PC-9 (cell line): ENCODE data around the gene BMP4. TPM values are rescaled to one million over a fixed set of nuclear protein-coding genes. Genes with fewer than 3 reads are reported as not detected.

Experiments used
- BruUV-seq: library from RNA; stranded (reverse); fragments of 400-500 nt; replicated peaks from 2 replicates; lab custom pipeline; 2021; lab: Mats Ljungman, UMichigan
- CTCF ChIA-PET: fragments of 300-600 bp; sonication (Branson Sonifier 250); formaldehyde crosslinking; loops from one replicate; lab custom pipeline; 2022; ENCODE audit warnings: antibody characterized with exemption; lab: Charles Lee
- POLR2A ChIA-PET: fragments of 300-600 bp; sonication (Branson Sonifier 250); formaldehyde crosslinking; loops from one replicate; lab custom pipeline; 2022; ENCODE audit warnings: antibody characterized with exemption; ENCODE audit not compliant: unreplicated experiment; lab: Charles Lee
- DNase-seq, 2 experiments: peaks; one replicate each; pipeline versions ENCODE4 v3.0.0 to v3.0.0-alpha.2; 2015 to 2022; ENCODE audit warnings: mixed read lengths in 1 of 2
- H2AFZ ChIP-seq: fragments of 200-600 bp; sonication (generic); 2 replicates; pipeline ENCODE4 v1.8.1; 2017; ENCODE audit warnings: antibody characterized with exemption
- H3F3A ChIP-seq: fragments of 200-600 bp; sonication (generic); 2 replicates; pipeline ENCODE4 v1.8.1; 2017; ENCODE audit warnings: antibody characterized with exemption, mild to moderate bottlenecking, low read depth; ENCODE audit not compliant: insufficient read depth
- H3K27ac ChIP-seq: fragments of 200-600 bp; sonication (generic); 2 replicates; pipeline ENCODE4 v1.6.1; 2016; ENCODE audit warnings: mixed run types
- H3K27me3 ChIP-seq: fragments of 200-600 bp; sonication (generic); 2 replicates; pipeline ENCODE4 v1.6.1; 2016; ENCODE audit warnings: low read depth, mixed run types; ENCODE audit not compliant: insufficient read depth
- H3K36me3 ChIP-seq: fragments of 200-600 bp; sonication (generic); 2 replicates; pipeline ENCODE4 v1.6.1; 2016; ENCODE audit warnings: low read depth, mixed run types
- H3K4me1 ChIP-seq: fragments of 200-600 bp; sonication (generic); replicated peaks from 2 replicates; pipeline ENCODE4 v1.6.1; 2016; ENCODE audit warnings: mixed run types; ENCODE audit not compliant: insufficient read depth
- H3K4me2 ChIP-seq: fragments of 200-600 bp; sonication (generic); 2 replicates; pipeline ENCODE4 v1.6.1; 2017; ENCODE audit warnings: mixed run types
- H3K4me3 ChIP-seq: fragments of 200-600 bp; sonication (generic); 2 replicates; pipeline ENCODE4 v1.6.1; 2016; ENCODE audit warnings: mixed run types
- H3K79me2 ChIP-seq: fragments of 200-600 bp; sonication (generic); 2 replicates; pipeline ENCODE4 v1.6.1; 2017; ENCODE audit warnings: low read depth, mixed run types
- H3K9me2 ChIP-seq: fragments of 200-600 bp; sonication (generic); 2 replicates; pipeline ENCODE4 v1.8.1; 2017; ENCODE audit warnings: mild to moderate bottlenecking; ENCODE audit not compliant: insufficient read depth
- H3K9me3 ChIP-seq: fragments of 200-600 bp; sonication (generic); 2 replicates; pipeline ENCODE4 v1.8.1; 2016; ENCODE audit warnings: low read depth; ENCODE audit not compliant: insufficient read depth
- H4K20me1 ChIP-seq: fragments of 200-600 bp; sonication (generic); 2 replicates; pipeline ENCODE4 v1.8.1; 2017; ENCODE audit not compliant: insufficient read depth
- EZH2 ChIP-seq: fragments of 200-600 bp; sonication (generic); IDR thresholded peaks from 2 replicates; pipeline ENCODE4 v1.8.0; 2017; ENCODE audit warnings: antibody characterized with exemption, low read depth
- intact Hi-C: fragments of 100-400 bp; cut with micrococcal nuclease; formaldehyde crosslinking; loops from one replicate; pipeline ENCODE4 v1.10.0; 2022; ENCODE audit not compliant: unreplicated experiment
- total RNA-seq: library from RNA; stranded (reverse); gene quantifications from 2 replicates; pipeline ENCODE4 v1.2.3, GENCODE V29; 2021
- TF ChIP-seq, protein P1 (sequence below): fragments of 200-600 bp; sonication (generic); conservative IDR thresholded peaks from 2 replicates; pipeline ENCODE4 v1.6.1; 2017; ENCODE audit warnings: mixed run types, antibody characterized with exemption, mild to moderate bottlenecking, moderate library complexity

Gene BMP4
- total RNA-seq, 1 experiment from 2014 or later = 63.5 TPM

DNA sequence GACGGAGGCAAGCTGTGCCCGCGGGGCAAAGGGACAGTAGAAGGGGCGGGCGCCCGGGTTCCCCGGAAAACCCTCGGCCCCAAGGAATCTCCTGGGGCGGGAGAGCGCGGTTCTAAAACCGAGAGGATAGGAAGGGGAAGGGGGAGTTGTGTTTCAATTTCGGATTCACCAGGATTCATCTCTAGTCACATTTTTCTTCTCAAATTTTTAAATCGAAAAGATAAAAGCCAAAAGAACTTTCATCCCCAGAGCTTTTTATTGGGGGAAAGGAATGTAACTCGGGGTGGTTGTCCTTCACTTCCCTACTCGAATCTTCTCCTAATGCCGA is 1.4 kb downstream of the BMP4 start:
- peak overlapping the region; percentile 93 for H2AFZ ChIP-seq
- H3K4me3 ChIP-seq = peak overlapping the region; percentile 80
- ChIA-PET CTCF (interaction anchor here (0.8 to 1.0 kb wide), 2 partner anchors 109 to 418 kb away, joined by 3 read pairs; no protein-coding TSS in a partner anchor), POLR2A (interaction anchor here (0.6 to 3.1 kb wide), 3 partner anchors 122 to 217 kb away, joined by 3 to 60 read pairs (median 6); no protein-coding TSS in a partner anchor)
- intact Hi-C loops = no loop called here
- DNase-seq = no peak
- H3K4me2 ChIP-seq = peak overlapping the region; percentile 96
- H3K79me2 ChIP-seq = peaks cover 34% of the 10 kb centered on the region
- peaks cover 12% of the 10 kb centered on the region; the same call in 1 of the 2 replicates for H3F3A ChIP-seq
- no peak for TF ChIP-seq EZH2
- TF ChIP-seq, protein P1, sequence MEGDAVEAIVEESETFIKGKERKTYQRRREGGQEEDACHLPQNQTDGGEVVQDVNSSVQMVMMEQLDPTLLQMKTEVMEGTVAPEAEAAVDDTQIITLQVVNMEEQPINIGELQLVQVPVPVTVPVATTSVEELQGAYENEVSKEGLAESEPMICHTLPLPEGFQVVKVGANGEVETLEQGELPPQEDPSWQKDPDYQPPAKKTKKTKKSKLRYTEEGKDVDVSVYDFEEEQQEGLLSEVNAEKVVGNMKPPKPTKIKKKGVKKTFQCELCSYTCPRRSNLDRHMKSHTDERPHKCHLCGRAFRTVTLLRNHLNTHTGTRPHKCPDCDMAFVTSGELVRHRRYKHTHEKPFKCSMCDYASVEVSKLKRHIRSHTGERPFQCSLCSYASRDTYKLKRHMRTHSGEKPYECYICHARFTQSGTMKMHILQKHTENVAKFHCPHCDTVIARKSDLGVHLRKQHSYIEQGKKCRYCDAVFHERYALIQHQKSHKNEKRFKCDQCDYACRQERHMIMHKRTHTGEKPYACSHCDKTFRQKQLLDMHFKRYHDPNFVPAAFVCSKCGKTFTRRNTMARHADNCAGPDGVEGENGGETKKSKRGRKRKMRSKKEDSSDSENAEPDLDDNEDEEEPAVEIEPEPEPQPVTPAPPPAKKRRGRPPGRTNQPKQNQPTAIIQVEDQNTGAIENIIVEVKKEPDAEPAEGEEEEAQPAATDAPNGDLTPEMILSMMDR = no peak
- H3K27ac ChIP-seq = no peak overlapping the region
- H3K36me3 ChIP-seq = peaks cover 11% of the 10 kb centered on the region; the same call in 1 of the 2 replicates
- H3K27me3 ChIP-seq = no peaks in the 10 kb centered on the region
- H3K9me3 ChIP-seq = no peaks in the 10 kb centered on the region
- BruUV-seq = TSS peak; percentile 34
- peaks cover 14% of the 10 kb centered on the region for H3K4me1 ChIP-seq
- H4K20me1 ChIP-seq = no peaks in the 10 kb centered on the region
- no peaks in the 10 kb centered on the region for H3K9me2 ChIP-seq

DNA sequence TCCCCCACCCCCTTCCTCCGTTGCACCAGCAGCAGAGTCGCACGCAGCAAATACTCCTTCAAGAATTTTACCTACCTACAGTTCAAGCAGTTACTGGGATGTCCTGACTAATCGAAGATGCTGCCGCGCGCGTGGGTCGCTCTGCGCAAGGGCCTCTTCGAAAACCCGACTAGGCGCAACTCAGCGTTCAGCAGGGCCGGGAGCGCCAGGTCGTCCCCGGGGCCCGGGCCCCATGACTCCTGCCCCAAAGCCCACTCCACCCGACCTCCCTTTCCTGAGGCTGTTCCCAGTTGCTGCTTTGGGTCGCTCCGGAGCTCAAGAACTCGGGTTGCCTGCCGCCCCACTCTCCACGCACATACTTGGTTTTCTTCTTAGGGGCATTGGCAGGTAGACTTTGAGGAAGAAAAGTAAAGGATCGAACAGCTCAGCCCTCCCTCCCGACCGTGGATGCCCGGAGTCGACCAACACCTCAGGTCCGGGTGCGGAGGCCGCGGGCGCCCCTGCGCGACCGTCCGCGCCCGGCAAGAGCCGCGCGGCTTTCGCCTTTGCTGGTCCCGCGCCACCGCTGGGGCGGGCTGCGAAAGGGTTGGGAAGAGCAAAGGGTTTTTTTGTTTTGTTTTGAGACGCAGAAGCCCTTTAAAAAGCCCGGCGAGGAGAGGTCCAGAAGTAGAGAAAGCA is 1.9 kb downstream of the BMP4 start:
- H3K36me3 ChIP-seq = peaks cover 15% of the 10 kb centered on the region; the same call in 1 of the 2 replicates
- TF ChIP-seq, protein P1 = no peak
- no peak for TF ChIP-seq EZH2
- ChIA-PET CTCF (interaction anchor here (0.8 to 1.1 kb wide), 3 partner anchors 109 to 417 kb away, joined by 3 read pairs; no protein-coding TSS in a partner anchor), POLR2A (interaction anchor here (0.6 to 3.1 kb wide), 4 partner anchors 122 to 298 kb away, joined by 3 to 60 read pairs (median 6); no protein-coding TSS in a partner anchor)
- H4K20me1 ChIP-seq = no peaks in the 10 kb centered on the region
- peaks cover 12% of the 10 kb centered on the region; the same call in 1 of the 2 replicates for H3F3A ChIP-seq
- H3K27me3 ChIP-seq = no peaks in the 10 kb centered on the region
- peak in 1 of 2 experiments; percentile 26 for DNase-seq
- 0 out of 2 replicates have a peak overlapping the region, but pooled peaks have one; percentile 17 for H3K27ac ChIP-seq
- no peaks in the 10 kb centered on the region for H3K9me2 ChIP-seq
- H3K9me3 ChIP-seq = no peaks in the 10 kb centered on the region
- peaks cover 34% of the 10 kb centered on the region for H3K79me2 ChIP-seq
- peak overlapping the region; percentile 96 for H3K4me2 ChIP-seq
- BruUV-seq = no TSS peak
- H2AFZ ChIP-seq = peak overlapping the region; percentile 93
- H3K4me3 ChIP-seq = peak overlapping the region; percentile 80
- intact Hi-C loops = no loop called here
- peaks cover 14% of the 10 kb centered on the region for H3K4me1 ChIP-seq

DNA sequence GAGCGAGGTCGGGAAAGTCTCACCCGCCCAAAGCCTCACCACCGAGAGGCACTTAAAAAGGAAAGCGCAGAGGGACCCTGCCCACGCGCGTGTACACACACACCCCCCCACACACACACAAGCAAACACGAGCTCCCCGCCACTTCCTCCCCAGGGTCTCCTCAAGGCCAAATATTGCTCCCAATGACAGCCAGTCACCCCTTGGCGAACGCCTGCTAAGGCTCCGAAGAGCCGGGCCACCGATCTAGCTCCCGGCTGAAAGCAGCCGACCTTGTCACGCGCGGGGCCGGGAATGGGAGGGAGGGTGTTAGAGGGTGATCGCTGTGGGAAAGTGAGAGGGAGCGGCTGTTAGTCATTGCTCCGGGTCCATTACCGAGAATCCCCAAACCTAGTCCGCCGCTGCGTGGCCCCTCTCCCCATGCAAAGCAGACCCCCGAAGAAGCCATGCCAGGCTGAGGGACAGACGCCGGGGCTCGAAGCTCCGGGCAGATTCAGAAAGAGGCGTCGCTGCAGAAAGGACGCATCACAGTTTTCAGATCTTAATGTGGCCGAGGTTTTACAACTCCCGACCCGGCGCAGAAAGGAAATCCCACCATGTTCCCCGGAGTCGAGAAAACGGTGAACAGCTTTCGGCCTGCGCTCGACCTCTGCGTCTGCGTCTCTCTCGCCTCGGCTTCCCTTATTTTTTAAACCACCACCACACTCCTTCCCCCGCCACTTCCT is 2.6 kb downstream of the BMP4 start:
- TSS peak; percentile 38 for BruUV-seq
- H4K20me1 ChIP-seq = no peaks in the 10 kb centered on the region
- ChIA-PET POLR2A (interaction anchor here (0.5 to 1.1 kb wide), 13 partner anchors 10 to 1171 kb away, joined by 3 to 14 read pairs (median 5); no protein-coding TSS in a partner anchor), CTCF (interaction anchor here (0.6 to 1.1 kb wide), 4 partner anchors 54 to 221 kb away, joined by 3 read pairs; no protein-coding TSS in a partner anchor)
- no peaks in the 10 kb centered on the region for H3K9me2 ChIP-seq
- DNase-seq = peak; percentile 30 to 35
- intact Hi-C loops = no loop called here
- H3K27ac ChIP-seq = peak overlapping the region; percentile 18
- H3K36me3 ChIP-seq = peaks cover 15% of the 10 kb centered on the region; the same call in 1 of the 2 replicates
- no peaks in the 10 kb centered on the region for H3K9me3 ChIP-seq
- H3K79me2 ChIP-seq = peaks cover 34% of the 10 kb centered on the region
- H3K4me1 ChIP-seq = peaks cover 14% of the 10 kb centered on the region
- peak overlapping the region; percentile 93 for H2AFZ ChIP-seq
- H3F3A ChIP-seq = peaks cover 12% of the 10 kb centered on the region
- peak overlapping the region; percentile 80 for H3K4me3 ChIP-seq
- peak overlapping the region; percentile 96 for H3K4me2 ChIP-seq
- TF ChIP-seq, protein P1 = no peak
- TF ChIP-seq EZH2 = no peak
- no peaks in the 10 kb centered on the region for H3K27me3 ChIP-seq
